Coronary artery (tissue), 2 donors: ENCODE measurements around the gene PYM1.

Experiments used
- DNase-seq: peaks from one replicate; pipeline ENCODE4 v3.0.0-alpha.2; 2017; ENCODE audit warnings: low spot score
- H3K27ac ChIP-seq, 2 donors: fragments of 200-600 bp; sonication (generic); one replicate each; pipeline ENCODE4 v1.5.1; 2016 to 2019
- H3K4me3 ChIP-seq: fragments of 200-600 bp; sonication (generic); 2 replicates; pipeline ENCODE4 v1.5.1; 2016; ENCODE audit warnings: mild to moderate bottlenecking, moderate library complexity
- TF ChIP-seq, protein P1 (sequence below): fragments of 200-600 bp; sonication (generic); IDR thresholded peaks from one replicate; pipeline ENCODE4 v1.5.1; 2019; ENCODE audit warnings: antibody characterized with exemption

PYM1 gene

GRCh38 chr12:55940065-55940732 lies 12.5 kb upstream of the PYM1 start:
- Histone ChIP-seq H3K27ac (peak overlapping the region; percentile 1 to 32), H3K4me3 (peak overlapping the region; percentile 27)
- peak; percentile 91 for DNase-seq
- TF ChIP-seq, protein P1, sequence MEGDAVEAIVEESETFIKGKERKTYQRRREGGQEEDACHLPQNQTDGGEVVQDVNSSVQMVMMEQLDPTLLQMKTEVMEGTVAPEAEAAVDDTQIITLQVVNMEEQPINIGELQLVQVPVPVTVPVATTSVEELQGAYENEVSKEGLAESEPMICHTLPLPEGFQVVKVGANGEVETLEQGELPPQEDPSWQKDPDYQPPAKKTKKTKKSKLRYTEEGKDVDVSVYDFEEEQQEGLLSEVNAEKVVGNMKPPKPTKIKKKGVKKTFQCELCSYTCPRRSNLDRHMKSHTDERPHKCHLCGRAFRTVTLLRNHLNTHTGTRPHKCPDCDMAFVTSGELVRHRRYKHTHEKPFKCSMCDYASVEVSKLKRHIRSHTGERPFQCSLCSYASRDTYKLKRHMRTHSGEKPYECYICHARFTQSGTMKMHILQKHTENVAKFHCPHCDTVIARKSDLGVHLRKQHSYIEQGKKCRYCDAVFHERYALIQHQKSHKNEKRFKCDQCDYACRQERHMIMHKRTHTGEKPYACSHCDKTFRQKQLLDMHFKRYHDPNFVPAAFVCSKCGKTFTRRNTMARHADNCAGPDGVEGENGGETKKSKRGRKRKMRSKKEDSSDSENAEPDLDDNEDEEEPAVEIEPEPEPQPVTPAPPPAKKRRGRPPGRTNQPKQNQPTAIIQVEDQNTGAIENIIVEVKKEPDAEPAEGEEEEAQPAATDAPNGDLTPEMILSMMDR: peak; percentile 87

- no peak overlapping the region for H3K27ac ChIP-seq
- TF ChIP-seq, protein P1: no peak
- no peak overlapping the region for H3K4me3 ChIP-seq
- no peak for DNase-seq
Observed at GRCh38 chr12:55938826-55939501, 11.3 kb upstream of the PYM1 start.

GRCh38 chr12:55937981-55938380 lies 10.3 kb upstream of the PYM1 start:
- TF ChIP-seq, protein P1: no peak
- DNase-seq: no peak
- no peak overlapping the region for H3K27ac ChIP-seq
- no peak overlapping the region for H3K4me3 ChIP-seq

DNA sequence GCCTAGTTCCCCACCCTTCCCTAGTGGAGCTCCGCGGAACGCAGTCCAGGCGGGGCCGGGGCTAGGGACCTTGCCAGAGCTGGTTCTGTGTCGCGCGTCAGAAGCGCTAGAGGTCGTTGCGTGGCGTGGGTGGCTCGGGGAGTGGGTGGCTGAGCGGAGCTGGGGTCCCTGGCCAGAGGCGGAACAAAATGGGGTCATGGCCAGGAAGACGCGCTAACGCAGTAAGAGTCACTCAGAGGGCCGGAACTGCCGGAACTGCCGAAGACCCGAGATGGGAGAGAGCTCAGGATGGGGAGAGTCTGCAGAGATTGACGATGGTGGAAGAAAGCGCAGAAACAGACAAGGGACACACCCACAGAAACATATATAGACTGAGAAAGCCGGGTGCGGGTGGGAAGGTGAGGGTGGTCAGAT lies 8.1 kb upstream of the PYM1 start:
- DNase-seq: no peak
- TF ChIP-seq, protein P1: no peak
- Histone ChIP-seq H3K4me3 (peak overlapping the region; percentile 54), H3K27ac (peak overlapping the region in 1 of 2 donors; percentile 64)

DNA sequence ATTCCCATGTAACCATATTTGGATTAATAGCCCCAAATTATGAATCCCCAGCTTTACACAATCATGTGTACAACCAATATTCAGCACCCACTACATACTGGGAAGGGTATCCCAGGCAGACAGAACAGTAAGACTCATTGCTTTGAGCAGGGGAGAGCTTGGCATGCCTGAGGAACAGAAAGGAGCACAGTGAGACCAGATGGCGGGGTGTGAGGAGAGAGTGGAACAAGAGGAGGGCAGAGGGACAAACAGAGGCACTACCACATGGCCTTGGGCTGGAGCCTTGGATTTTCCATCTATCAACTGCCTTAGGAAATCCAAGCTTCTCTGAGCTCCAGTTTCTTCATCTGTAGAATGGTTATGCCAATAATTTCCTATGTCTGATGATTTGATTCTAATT lies 7.1 kb upstream of the PYM1 start:
- no peak for DNase-seq
- Histone ChIP-seq H3K27ac (no peak overlapping the region), H3K4me3 (no peak overlapping the region)
- TF ChIP-seq, protein P1: no peak

GRCh38 chr12:55933799-55934742 lies 6.4 kb upstream of the PYM1 start:
- no peak for DNase-seq
- Histone ChIP-seq H3K4me3 (no peak overlapping the region), H3K27ac (peak overlapping the region in 1 of 2 donors; percentile 87)
- TF ChIP-seq, protein P1: no peak
